K562 (cell line): ENCODE results near the gene C1QTNF5. TPM values are rescaled to one million over a fixed set of nuclear protein-coding genes. Genes with fewer than 3 reads are reported as not detected.

Experiments
- ARID3A ChIP-seq: IDR thresholded peaks from 2 replicates; pipeline ENCODE4 v1.6.1; 2012; ENCODE audit warnings: low read depth, low read length, improper control_type of control experiment, borderline replicate concordance
- CEBPB ChIP-seq: fragments of 450-650 bp; IDR thresholded peaks from 2 replicates; pipeline ENCODE4 v1.6.1; 2016; ENCODE audit warnings: missing genetic modification characterization, missing compliant biosample characterization
- CXXC5 ChIP-seq: fragments of 250-450 bp; sonication (Bioruptor Pico); IDR thresholded peaks from 2 replicates; pipeline ENCODE4 v1.8.0; 2022; ENCODE audit warnings: inconsistent platforms, mild to moderate bottlenecking, moderate library complexity
- EP300 ChIP-seq: IDR thresholded peaks from 2 replicates; pipeline ENCODE4 v1.6.1; 2012; ENCODE audit warnings: low read length, improper control_type of control experiment
- ETV6 ChIP-seq, 3 experiments: fragments of 150-350 bp in 1 of 3; sonication (generic) in 1 of 3; formaldehyde crosslinking in 1 of 3; IDR thresholded peaks; 2 replicates each; pipeline versions ENCODE4 v1.6.1 to v1.8.0; 2014 to 2022; ENCODE audit warnings: borderline replicate concordance in 2 of 3, low read depth in 2 of 3, antibody characterized with exemption in 1 of 3, low read length in 1 of 3, mild to moderate bottlenecking in 1 of 3, missing genetic modification reagents in 1 of 3
- HDAC3 ChIP-seq: fragments of 450-650 bp; IDR thresholded peaks from 2 replicates; pipeline ENCODE4 v1.6.1; 2018; ENCODE audit warnings: borderline replicate concordance, mild to moderate bottlenecking, moderate library complexity; ENCODE audit not compliant: partially characterized antibody
- HDAC8 ChIP-seq: fragments of 450-650 bp; IDR thresholded peaks from 2 replicates; pipeline ENCODE4 v1.6.1; 2016; ENCODE audit warnings: mild to moderate bottlenecking, missing genetic modification characterization, moderate library complexity, missing compliant biosample characterization
- HLTF ChIP-seq: fragments of 450-650 bp; IDR thresholded peaks from 2 replicates; pipeline ENCODE4 v1.6.1; 2016
- NCOA6 ChIP-seq: fragments of 450-650 bp; IDR thresholded peaks from 2 replicates; pipeline ENCODE4 v1.6.1; 2017; ENCODE audit warnings: mild to moderate bottlenecking
- NR2C1 ChIP-seq, 2 experiments: fragments of 450-650 bp; IDR thresholded peaks; 2 replicates each; pipeline ENCODE4 v1.6.1; 2017; ENCODE audit warnings: mild to moderate bottlenecking in 2 of 2, antibody characterized with exemption in 1 of 2, inconsistent platforms in 1 of 2, missing compliant biosample characterization in 1 of 2, missing genetic modification characterization in 1 of 2
- PBX2 ChIP-seq, 2 experiments: IDR thresholded peaks in 1 of 2; conservative IDR thresholded peaks in 1 of 2; 2 replicates each; pipeline ENCODE4 v1.6.1; 2016; ENCODE audit warnings: low read depth in 2 of 2, mild to moderate bottlenecking in 1 of 2, missing compliant biosample characterization in 1 of 2, missing genetic modification characterization in 1 of 2, moderate library complexity in 1 of 2
- SIX5 ChIP-seq, 2 experiments: IDR thresholded peaks; 2 replicates each; pipeline ENCODE4 v1.6.1; 2011; ENCODE audit warnings: low read length in 2 of 2, borderline replicate concordance in 1 of 2, low read depth in 1 of 2, mild to moderate bottlenecking in 1 of 2, moderate library complexity in 1 of 2; ENCODE audit not compliant: insufficient read depth in 1 of 2
- SMARCE1 ChIP-seq: fragments of 450-650 bp; IDR thresholded peaks from 2 replicates; pipeline ENCODE4 v1.7.1; 2016; ENCODE audit warnings: mild to moderate bottlenecking
- ZNF124 ChIP-seq: sonication (generic); formaldehyde crosslinking; IDR thresholded peaks from 2 replicates; pipeline ENCODE4 v1.8.1; 2022; ENCODE audit warnings: missing genetic modification reagents
- polyA plus RNA-seq, 8 experiments: library from polyadenylated mRNA; depleted of rRNA in 4 of 8; stranded (reverse) in 5 of 8; unstranded in 3 of 8; fragments of >200 nt; fragmentation: Nextera tagmentation in 2 of 8; fragmentation: Illumina TruSeq in 1 of 8; extraction: Ambion mirVana in 2 of 8; extraction: Trizol in 1 of 8; gene quantifications; 2 replicates each; pipeline versions ENCODE4 v1.2.1 to v1.2.3, GENCODE V29; 2011 to 2014; ENCODE audit warnings: inconsistent platforms in 1 of 8, missing spikeins in 1 of 8
- total RNA-seq, 7 experiments: library from RNA; depleted of rRNA in 6 of 7; stranded (reverse); fragments of >200 nt in 6 of 7; fragmentation: Illumina TruSeq in 2 of 7; extraction: Trizol in 2 of 7; gene quantifications; 2 replicates each; pipeline versions ENCODE4 v1.2.1 to v1.2.3, GENCODE V29; 2011 to 2021; ENCODE audit warnings: low replicate concordance in 1 of 7

Gene C1QTNF5
- total and polyA plus RNA-seq, 9 of the 15 experiments (the other 6 are each of a cell fraction or from before 2014, with no cell fraction given): 0.07 to 0.76 (median 0.24) TPM; not detected in 1

GRCh38 chr11:119361056-119361787 is 20.5 kb upstream of the C1QTNF5 start (continued):
- TF ChIP-seq ARID3A: 0 out of 2 replicates have a peak, but pooled peaks have one; percentile 13
- TF ChIP-seq ZNF124 (CRISPR knock-in tag): no peak
- peak; percentile 29; the same call in 1 of the 2 replicates for TF ChIP-seq CXXC5 (CRISPR knock-in tag)
- TF ChIP-seq SIX5 (IDR thresholded peaks at IDR 0.05; ENCODE audit: borderline replicate concordance in 1 of 2, insufficient read depth in 1 of 2, low read depth in 1 of 2, low read length in 2 of 2): no peak
- TF ChIP-seq NR2C1 (IDR thresholded peaks at IDR 0.05): no peak
- TF ChIP-seq NR2C1 (tag; IDR thresholded peaks at IDR 0.05): no peak
- TF ChIP-seq PBX2 (CRISPR knock-in tag; IDR thresholded peaks at IDR 0.05; ENCODE audit: low read depth): no peak
- peak; percentile 94 for TF ChIP-seq PBX2 (tag; conservative IDR thresholded peaks at IDR 0.05; ENCODE audit: low read depth)
- no peak for TF ChIP-seq HDAC3
- no peak for TF ChIP-seq HDAC8 (tag)
- peak; percentile 44; the same call in 1 of the 2 replicates for TF ChIP-seq EP300
- TF ChIP-seq CEBPB (tag): 0 out of 2 replicates have a peak, but pooled peaks have one; percentile 18
- TF ChIP-seq NCOA6: no peak
- no peak for TF ChIP-seq HLTF
- TF ChIP-seq ETV6 (IDR thresholded peaks at IDR 0.05; ENCODE audit: borderline replicate concordance in 1 of 2, low read depth in 2 of 2, low read length in 1 of 2): no peak
- no peak for TF ChIP-seq ETV6 (CRISPR knock-in tag; IDR thresholded peaks at IDR 0.05; ENCODE audit: borderline replicate concordance)
- no peak for TF ChIP-seq SMARCE1
